Head of caudate nucleus (tissue), 42 donors: Measurements from ENCODE around the gene TRIM44.
A peak's percentile ranks its signal among the peaks of the same experiment; 100 is the strongest.
"Not testable (repeated sequence)": the region's sequence is repeated elsewhere in the genome, so short reads cannot be mapped to it uniquely, and the experiment has no call there.

ENCODE experiments used
- DNase-seq, 42 donors: peaks; one replicate each; pipeline versions ENCODE4 v3.0.0 to v3.0.0-alpha.2; 2020 to 2021; ENCODE audit warnings: mixed read lengths in 7 of 42
- intact Hi-C: fragments of 100-400 bp; cut with DNase I; formaldehyde crosslinking; loops from one replicate; pipeline ENCODE4 v1.15.0; 2022

TRIM44 gene

GRCh38 chr11:35629511-35629910 lies 33.1 kb upstream of the TRIM44 start:
- DNase-seq: no peak
- intact Hi-C loops: no loop called here

- intact Hi-C loops: no loop called here
- no peak for DNase-seq
These were observed 32.7 kb upstream of the TRIM44 start for GRCh38 chr11:35629914-35630313.

GRCh38 chr11:35631891-35632290 lies 30.7 kb upstream of the TRIM44 start:
- no peak for DNase-seq
- intact Hi-C loops: no loop called here

- no peak for DNase-seq
- intact Hi-C loops: no loop called here
These were observed 30.3 kb upstream of the TRIM44 start for GRCh38 chr11:35632301-35632700.

- intact Hi-C loops: no loop called here
- DNase-seq: no peak
These were observed 28.6 kb upstream of the TRIM44 start for GRCh38 chr11:35633827-35634423.

GRCh38 chr11:35635933-35636332 lies 26.6 kb upstream of the TRIM44 start:
- no peak for DNase-seq
- intact Hi-C loops: no loop called here

GRCh38 chr11:35639591-35640179 lies 22.9 kb upstream of the TRIM44 start:
- DNase-seq: no peak
- intact Hi-C loops: no loop called here

- DNase-seq: no peak
- intact Hi-C loops: no loop called here
These were observed 21.2 kb upstream of the TRIM44 start for GRCh38 chr11:35641171-35641897.

- intact Hi-C loops: no loop called here
These were observed 20.6 kb upstream of the TRIM44 start for GRCh38 chr11:35641964-35642363.

GRCh38 chr11:35647421-35648093 lies 15.0 kb upstream of the TRIM44 start:
- intact Hi-C loops: no loop called here
- no peak for DNase-seq

More at GRCh38 chr11:35641964-35642363, 20.6 kb upstream of the TRIM44 start:
- DNase-seq: no peak

- intact Hi-C loops: no loop called here
- DNase-seq: no peak
These were observed 12.6 kb upstream of the TRIM44 start for GRCh38 chr11:35650006-35650405.

- intact Hi-C loops: no loop called here
- DNase-seq: no peak
These were observed 12.1 kb upstream of the TRIM44 start for GRCh38 chr11:35650467-35650866.

GRCh38 chr11:35651263-35651662 lies 11.3 kb upstream of the TRIM44 start:
- DNase-seq: no peak
- intact Hi-C loops: no loop called here

GRCh38 chr11:35652786-35653185 lies 9.8 kb upstream of the TRIM44 start:
- intact Hi-C loops, DNase-seq: not testable (repeated sequence)

- DNase-seq: no peak
- intact Hi-C loops: no loop called here
These were observed 7.9 kb upstream of the TRIM44 start for GRCh38 chr11:35654711-35655110.

- intact Hi-C loops: no loop called here
These were observed 7.3 kb upstream of the TRIM44 start for GRCh38 chr11:35655254-35655653.

GRCh38 chr11:35655856-35656255 lies 6.7 kb upstream of the TRIM44 start:
- intact Hi-C loops: no loop called here
- no peak for DNase-seq

More at GRCh38 chr11:35655254-35655653, 7.3 kb upstream of the TRIM44 start:
- DNase-seq: no peak

GRCh38 chr11:35658020-35658948 lies 4.3 kb upstream of the TRIM44 start:
- intact Hi-C loops: no loop called here
- DNase-seq: no peak

GRCh38 chr11:35661534-35661933 lies 1.0 kb upstream of the TRIM44 start:
- DNase-seq: peak in 2 of 42 donors; percentile 12 to 45
- intact Hi-C loops: loop anchor here (10.0 kb wide), 1 partner anchor 153 kb away; no protein-coding TSS in a partner anchor
